ENCODE results near the gene MYH11. TPM values are rescaled to one million over a fixed set of nuclear protein-coding genes. Genes with fewer than 3 reads are reported as not detected.

Gene MYH11
- polyA plus RNA-seq, 1 donor (not counting 4 experiments of a cell fraction or from before 2014, with no cell fraction given): not detected

- no peak for TF ChIP-seq EZH2 (IDR thresholded peaks at IDR 0.05; ENCODE audit: low read length)
- TF ChIP-seq CTCF (optimal IDR thresholded peaks at IDR 0.05 in 1 of 3, IDR thresholded peaks at IDR 0.05 in 1 of 3, conservative IDR thresholded peaks at IDR 0.05 in 1 of 3; ENCODE audit: extremely low read depth in 1 of 3, insufficient read depth in 2 of 3, low read length in 3 of 3): no peak
- Histone ChIP-seq H3K79me2 (ENCODE audit: control insufficient read depth, insufficient read depth, low read length) (peaks cover 35% of the 10 kb centered on the region), H3K36me3 (ENCODE audit: control insufficient read depth in 2 of 2, extremely low read depth in 1 of 2, insufficient read depth in 2 of 2, low read length in 2 of 2) (peaks cover 28 to 32% of the 10 kb centered on the region in 2 experiments), H3K4me2 (ENCODE audit: control insufficient read depth, extremely low read depth, insufficient read depth, low read depth, low read length) (no peak overlapping the region), H2AFZ (ENCODE audit: control insufficient read depth, low read length) (no peak overlapping the region), H3K4me3 (ENCODE audit: control insufficient read depth in 2 of 3, extremely low read depth in 1 of 3, insufficient read depth in 2 of 3, low read depth in 1 of 3, low read length in 3 of 3) (no peak overlapping the region), H3K4me1 (ENCODE audit: control insufficient read depth, extremely low read depth, insufficient read depth, low read length) (peaks cover 4% of the 10 kb centered on the region), H3K9me1 (ENCODE audit: control insufficient read depth, extremely low read depth, insufficient read depth, low read length) (no peaks in the 10 kb centered on the region), H3K27me3 (ENCODE audit: control insufficient read depth, extremely low read depth, insufficient read depth, low read length) (no peaks in the 10 kb centered on the region), H4K20me1 (ENCODE audit: control insufficient read depth, extremely low read depth, insufficient read depth, low read length) (peaks cover 5% of the 10 kb centered on the region), H3K27ac (ENCODE audit: control insufficient read depth, insufficient read depth, low read length) (no peak overlapping the region), H3K9ac (ENCODE audit: control insufficient read depth, extremely low read depth, insufficient read depth, low read length) (no peak overlapping the region), H3K9me3 (ENCODE audit: control insufficient read depth, low read depth, low read length) (no peaks in the 10 kb centered on the region)
- DNase-seq (ENCODE audit: low read depth, low spot score): no peak
- dilution Hi-C loops (cut with MboI; ENCODE audit: extremely low pct_ligation_motif_present, low sequenced_read_pairs): no loop called here
- no peak for FAIRE-seq
These were observed 191.7 kb downstream of the MYH11 start for GRCh38 chr16:15665107-15665506.

GRCh38 chr16:15660203-15660601 is 196.6 kb downstream of the MYH11 start:
- peaks cover 17 to 23% of the 10 kb centered on the region in 2 experiments for H3K36me3 ChIP-seq (ENCODE audit: control insufficient read depth in 2 of 2, extremely low read depth in 1 of 2, insufficient read depth in 2 of 2, low read length in 2 of 2)
- peaks cover 76% of the 10 kb centered on the region for H3K79me2 ChIP-seq (ENCODE audit: control insufficient read depth, insufficient read depth, low read length)

More at GRCh38 chr16:15660203-15660601, 196.6 kb downstream of the MYH11 start:
- Histone ChIP-seq H4K20me1 (ENCODE audit: control insufficient read depth, extremely low read depth, insufficient read depth, low read length) (peaks cover 5% of the 10 kb centered on the region), H3K9ac (ENCODE audit: control insufficient read depth, extremely low read depth, insufficient read depth, low read length) (no peak overlapping the region), H3K9me3 (ENCODE audit: control insufficient read depth, low read depth, low read length) (no peaks in the 10 kb centered on the region), H3K27me3 (ENCODE audit: control insufficient read depth, extremely low read depth, insufficient read depth, low read length) (no peaks in the 10 kb centered on the region), H3K4me1 (ENCODE audit: control insufficient read depth, extremely low read depth, insufficient read depth, low read length) (no peaks in the 10 kb centered on the region), H3K27ac (ENCODE audit: control insufficient read depth, insufficient read depth, low read length) (no peak overlapping the region), H3K9me1 (ENCODE audit: control insufficient read depth, extremely low read depth, insufficient read depth, low read length) (no peaks in the 10 kb centered on the region), H2AFZ (ENCODE audit: control insufficient read depth, low read length) (no peak overlapping the region), H3K4me3 (ENCODE audit: control insufficient read depth in 2 of 3, extremely low read depth in 1 of 3, insufficient read depth in 2 of 3, low read depth in 1 of 3, low read length in 3 of 3) (no peak overlapping the region), H3K4me2 (ENCODE audit: control insufficient read depth, extremely low read depth, insufficient read depth, low read depth, low read length) (no peak overlapping the region)
- FAIRE-seq (no peak), DNase-seq (ENCODE audit: low read depth, low spot score) (no peak)
- dilution Hi-C loops (cut with MboI; ENCODE audit: extremely low pct_ligation_motif_present, low sequenced_read_pairs): no loop called here
- no peak for TF ChIP-seq EZH2 (IDR thresholded peaks at IDR 0.05; ENCODE audit: low read length)
- no peak for TF ChIP-seq CTCF (optimal IDR thresholded peaks at IDR 0.05 in 1 of 3, IDR thresholded peaks at IDR 0.05 in 1 of 3, conservative IDR thresholded peaks at IDR 0.05 in 1 of 3; ENCODE audit: extremely low read depth in 1 of 3, insufficient read depth in 2 of 3, low read length in 3 of 3)
